Common myeloid progenitor, CD34-positive (primary cell): ENCODE results near the gene C19orf12.
A peak's percentile ranks its signal among the peaks of the same experiment; 100 is the strongest.

Source experiments
- CTCF ChIA-PET: fragments of 350-600 bp; sonication (Branson Sonifier 250); formaldehyde crosslinking; loops from one replicate; lab custom pipeline; 2021; ENCODE audit warnings: antibody characterized with exemption; lab: Charles Lee
- POLR2A ChIA-PET: fragments of 350-600 bp; sonication (Branson Sonifier 250); formaldehyde crosslinking; loops from one replicate; lab custom pipeline; 2021; ENCODE audit warnings: antibody characterized with exemption; lab: Charles Lee
- DNase-seq, 3 donors: peaks; one replicate each; pipeline versions ENCODE4 v3.0.0 to v3.0.0-alpha.2; 2013
- H3K27ac ChIP-seq, 2 experiments: 1 replicate in 1 of 2; 2 replicates in 1 of 2; pipeline ENCODE4 v1.7.0; 2013; ENCODE audit warnings: inconsistent platforms in 2 of 2, low read length in 2 of 2, mild to moderate bottlenecking in 2 of 2, low read depth in 1 of 2, moderate library complexity in 1 of 2; ENCODE audit not compliant: severe bottlenecking in 2 of 2, insufficient read depth in 1 of 2, poor library complexity in 1 of 2
- H3K27me3 ChIP-seq, 5 experiments: replicated peaks in 2 of 5; 1 replicate in 3 of 5; 2 replicates in 2 of 5; pipeline versions ENCODE4 v1.6.1 to v1.7.0; 2013; ENCODE audit warnings: low read length in 4 of 5, mild to moderate bottlenecking in 2 of 5, moderate library complexity in 2 of 5, inconsistent platforms in 1 of 5; ENCODE audit not compliant: insufficient read depth in 5 of 5, control insufficient read depth in 4 of 5
- H3K36me3 ChIP-seq, 4 experiments: 1 replicate in 2 of 4; 2 replicates in 2 of 4; pipeline versions ENCODE4 v1.6.1 to v1.7.0; 2013; ENCODE audit warnings: low read length in 3 of 4, control low read depth in 1 of 4, mild to moderate bottlenecking in 1 of 4; ENCODE audit not compliant: control insufficient read depth in 4 of 4, insufficient read depth in 4 of 4
- H3K4me1 ChIP-seq, 4 experiments: 1 replicate in 3 of 4; 2 replicates in 1 of 4; pipeline versions ENCODE4 v1.6.1 to v1.7.1; 2013; ENCODE audit warnings: low read length in 3 of 4, mild to moderate bottlenecking in 3 of 4, control low read depth in 1 of 4, inconsistent platforms in 1 of 4, moderate library complexity in 1 of 4; ENCODE audit not compliant: control insufficient read depth in 4 of 4, insufficient read depth in 4 of 4; ENCODE audit errors: control extremely low read depth in 1 of 4
- H3K4me3 ChIP-seq, 7 experiments: 1 replicate in 4 of 7; 2 replicates in 3 of 7; pipeline versions ENCODE4 v1.5.1 to v1.7.0; 2013; ENCODE audit warnings: mild to moderate bottlenecking in 7 of 7, low read length in 6 of 7, moderate library complexity in 6 of 7, inconsistent platforms in 2 of 7, low read depth in 2 of 7, control low read depth in 1 of 7; ENCODE audit not compliant: insufficient read depth in 4 of 7, control insufficient read depth in 1 of 7; ENCODE audit errors: extremely low read depth in 1 of 7
- H3K9me3 ChIP-seq, 5 experiments: 1 replicate in 4 of 5; 2 replicates in 1 of 5; pipeline versions ENCODE4 v1.6.1 to v1.7.1; 2013; ENCODE audit warnings: low read length in 4 of 5, mild to moderate bottlenecking in 2 of 5, inconsistent platforms in 1 of 5, low read depth in 1 of 5, moderate library complexity in 1 of 5; ENCODE audit not compliant: control insufficient read depth in 4 of 5, insufficient read depth in 2 of 5; ENCODE audit errors: control extremely low read depth in 1 of 5
- WGBS: methylation state at CpG from one replicate; pipeline ENCODE4 v1.1.5; 2013; ENCODE audit not compliant: insufficient coverage; 5-methylcytosine and 5-hydroxymethylcytosine counted together

Gene C19orf12

GRCh38 chr19:29676586-29676985 is 38.5 kb downstream of the C19orf12 start:
- no peak for DNase-seq

GRCh38 chr19:29675650-29676186 is 39.3 kb downstream of the C19orf12 start:
- POLR2A ChIA-PET = no interaction called here
- WGBS = 95% methylated on average over 13 of the region's 13 CpGs
- CTCF ChIA-PET = interaction anchor here (8.1 kb wide), 1 partner anchor 10 kb away, joined by 69 read pairs; the partner anchor contains the start of gene PLEKHF1

More at GRCh38 chr19:29676586-29676985, 38.5 kb downstream of the C19orf12 start:
- H3K4me1 ChIP-seq = peaks cover 4 to 48% (median 35%) of the 10 kb centered on the region in 4 experiments
- ChIA-PET CTCF (interaction anchor here (3.1 to 8.1 kb wide), 2 partner anchors 10 to 18 kb away, joined by 10 to 69 read pairs; partner anchors contain the start of gene PLEKHF1), POLR2A (no interaction called here)
- peaks cover 0 to 28% (median 14%) of the 10 kb centered on the region in 4 experiments for H3K36me3 ChIP-seq
- no peaks in the 10 kb centered on the region for H3K27me3 ChIP-seq
- WGBS = 91% methylated on average over 7 of the region's 8 CpGs
- H3K4me3 ChIP-seq = no peak overlapping the region
- no peaks in the 10 kb centered on the region for H3K9me3 ChIP-seq
- no peak overlapping the region for H3K27ac ChIP-seq

GRCh38 chr19:29675120-29675649 is 39.9 kb downstream of the C19orf12 start:
- POLR2A ChIA-PET = no interaction called here
- no peak overlapping the region for H3K4me3 ChIP-seq
- H3K27me3 ChIP-seq = no peaks in the 10 kb centered on the region
- peaks cover 0 to 28% (median 14%) of the 10 kb centered on the region in 4 experiments for H3K36me3 ChIP-seq
- H3K27ac ChIP-seq = no peak overlapping the region
- WGBS = 98% methylated on average over 10 of the region's 10 CpGs
- no peak for DNase-seq
- CTCF ChIA-PET = interaction anchor here (8.1 kb wide), 1 partner anchor 9 kb away, joined by 69 read pairs; the partner anchor contains the start of gene PLEKHF1
- no peaks in the 10 kb centered on the region for H3K9me3 ChIP-seq
- H3K4me1 ChIP-seq = peaks cover 6 to 41% (median 28%) of the 10 kb centered on the region in 4 experiments

More at GRCh38 chr19:29675650-29676186, 39.3 kb downstream of the C19orf12 start:
- Histone ChIP-seq H3K27me3 (no peaks in the 10 kb centered on the region), H3K36me3 (peaks cover 0 to 28% (median 14%) of the 10 kb centered on the region in 4 experiments), H3K4me1 (peaks cover 6 to 46% (median 33%) of the 10 kb centered on the region in 4 experiments), H3K4me3 (no peak overlapping the region), H3K9me3 (no peaks in the 10 kb centered on the region), H3K27ac (no peak overlapping the region)
- no peak for DNase-seq

GRCh38 chr19:29674374-29675119 is 40.5 kb downstream of the C19orf12 start:
- WGBS = 98% methylated on average over 29 of the region's 34 CpGs
- H3K9me3 ChIP-seq = no peaks in the 10 kb centered on the region
- POLR2A ChIA-PET = no interaction called here
- H3K27me3 ChIP-seq = no peaks in the 10 kb centered on the region
- H3K27ac ChIP-seq = no peak overlapping the region
- no peak for DNase-seq
- H3K4me1 ChIP-seq = peaks cover 6 to 34% (median 22%) of the 10 kb centered on the region in 4 experiments
- no peak overlapping the region for H3K4me3 ChIP-seq
- CTCF ChIA-PET = interaction anchor here (1.3 to 8.1 kb wide), 2 partner anchors 8 to 14 kb away, joined by 5 to 69 read pairs; partner anchors contain the start of gene PLEKHF1
- H3K36me3 ChIP-seq = peaks cover 0 to 28% (median 14%) of the 10 kb centered on the region in 4 experiments

GRCh38 chr19:29673451-29674371 is 41.4 kb downstream of the C19orf12 start:
- CTCF ChIA-PET = interaction anchor here (1.1 to 1.8 kb wide), 5 partner anchors 8 to 64 kb away, joined by 4 to 8 read pairs (median 4); no protein-coding TSS in a partner anchor
- DNase-seq = no peak
- Histone ChIP-seq H3K4me3 (no peak overlapping the region), H3K27ac (no peak overlapping the region), H3K4me1 (peaks cover 6 to 35% (median 20%) of the 10 kb centered on the region in 4 experiments), H3K27me3 (no peaks in the 10 kb centered on the region), H3K9me3 (no peaks in the 10 kb centered on the region), H3K36me3 (peaks cover 0 to 28% (median 14%) of the 10 kb centered on the region in 4 experiments)
- POLR2A ChIA-PET = no interaction called here
- 96% methylated on average over 57 of the region's 57 CpGs for WGBS

- 82% methylated on average over 9 of the region's 11 CpGs for WGBS
- H3K27ac ChIP-seq = peak overlapping the region in 1 of 2 experiments; percentile 34
- H3K36me3 ChIP-seq = peaks cover 0 to 28% (median 14%) of the 10 kb centered on the region in 4 experiments
- peak in 2 of 3 donors; percentile 14 to 19 for DNase-seq
- no peak overlapping the region for H3K4me3 ChIP-seq
- peaks cover 6 to 43% (median 25%) of the 10 kb centered on the region in 4 experiments for H3K4me1 ChIP-seq
- H3K27me3 ChIP-seq = no peaks in the 10 kb centered on the region
- ChIA-PET POLR2A (interaction anchor here (0.6 kb wide), 1 partner anchor 76 kb away, joined by 7 read pairs; no protein-coding TSS in a partner anchor), CTCF (interaction anchor here (1.1 to 2.3 kb wide), 7 partner anchors 9 to 63 kb away, joined by 4 to 9 read pairs (median 4); no protein-coding TSS in a partner anchor)
- H3K9me3 ChIP-seq = no peaks in the 10 kb centered on the region
These were observed 42.1 kb downstream of the C19orf12 start for GRCh38 chr19:29672933-29673336.
